LNCaP clone FGC (cell line): ENCODE measurements around the gene MTMR3.
"Not testable (repeated sequence)": the region's sequence is repeated elsewhere in the genome, so short reads cannot be mapped to it uniquely, and the experiment has no call there.

Experiments
- DNase-seq: peaks from one replicate; pipeline ENCODE4 v3.0.0-alpha.2; 2011; ENCODE audit warnings: low read depth
- H3K4me3 ChIP-seq: 2 replicates; pipeline ENCODE4 v1.5.1; 2011; ENCODE audit warnings: mild to moderate bottlenecking, low read depth, low read length, control low read depth
- TF ChIP-seq, protein P1 (sequence below): IDR thresholded peaks from 2 replicates; pipeline ENCODE4 v1.5.1; 2012; ENCODE audit warnings: mild to moderate bottlenecking; ENCODE audit not compliant: control insufficient read depth, insufficient read depth; ENCODE audit errors: extremely low read depth

Gene MTMR3

DNA sequence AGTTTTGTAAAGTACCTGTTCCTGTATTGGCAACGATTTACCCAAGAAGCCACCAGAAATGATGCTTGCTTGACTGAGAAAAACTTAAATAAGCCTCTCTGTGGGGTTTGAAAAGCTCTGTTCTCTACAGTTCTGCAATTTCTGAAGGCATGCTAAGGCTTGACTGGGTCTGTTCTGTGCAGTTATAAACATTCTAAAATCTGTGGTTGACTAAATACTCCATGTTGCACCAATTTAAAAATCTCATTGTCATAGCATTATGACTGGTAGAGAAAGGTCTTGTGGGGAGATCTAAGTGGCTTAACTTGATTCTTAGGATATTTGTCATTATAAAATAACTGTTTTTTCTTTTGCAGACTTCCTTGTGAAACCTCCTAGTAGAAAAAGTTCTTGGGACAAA is 73.7 kb downstream of the MTMR3 start:
- TF ChIP-seq, protein P1, sequence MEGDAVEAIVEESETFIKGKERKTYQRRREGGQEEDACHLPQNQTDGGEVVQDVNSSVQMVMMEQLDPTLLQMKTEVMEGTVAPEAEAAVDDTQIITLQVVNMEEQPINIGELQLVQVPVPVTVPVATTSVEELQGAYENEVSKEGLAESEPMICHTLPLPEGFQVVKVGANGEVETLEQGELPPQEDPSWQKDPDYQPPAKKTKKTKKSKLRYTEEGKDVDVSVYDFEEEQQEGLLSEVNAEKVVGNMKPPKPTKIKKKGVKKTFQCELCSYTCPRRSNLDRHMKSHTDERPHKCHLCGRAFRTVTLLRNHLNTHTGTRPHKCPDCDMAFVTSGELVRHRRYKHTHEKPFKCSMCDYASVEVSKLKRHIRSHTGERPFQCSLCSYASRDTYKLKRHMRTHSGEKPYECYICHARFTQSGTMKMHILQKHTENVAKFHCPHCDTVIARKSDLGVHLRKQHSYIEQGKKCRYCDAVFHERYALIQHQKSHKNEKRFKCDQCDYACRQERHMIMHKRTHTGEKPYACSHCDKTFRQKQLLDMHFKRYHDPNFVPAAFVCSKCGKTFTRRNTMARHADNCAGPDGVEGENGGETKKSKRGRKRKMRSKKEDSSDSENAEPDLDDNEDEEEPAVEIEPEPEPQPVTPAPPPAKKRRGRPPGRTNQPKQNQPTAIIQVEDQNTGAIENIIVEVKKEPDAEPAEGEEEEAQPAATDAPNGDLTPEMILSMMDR = no peak
- no peak overlapping the region for H3K4me3 ChIP-seq
- DNase-seq = no peak

DNA sequence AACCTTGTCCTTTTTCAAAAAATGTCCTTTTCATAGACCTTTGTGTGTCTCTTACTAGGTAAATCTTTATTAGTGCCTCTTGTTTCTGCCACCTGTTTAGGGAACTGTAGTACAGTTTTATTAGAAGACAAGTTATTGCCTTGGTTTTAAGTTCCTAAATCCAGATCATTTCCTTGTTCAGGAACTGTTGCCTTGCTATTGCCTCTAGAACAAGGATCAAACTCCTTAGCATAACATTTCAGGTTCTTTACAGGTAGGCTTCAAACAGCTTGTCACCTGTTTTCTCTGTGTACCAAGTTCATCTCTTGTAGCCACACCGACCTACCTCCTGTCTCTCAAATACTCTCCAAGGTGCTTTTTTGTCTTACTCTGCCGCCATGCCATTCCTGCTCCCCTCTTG is 75.2 kb downstream of the MTMR3 start:
- H3K4me3 ChIP-seq = no peak overlapping the region
- DNase-seq = no peak
- TF ChIP-seq, protein P1 = no peak

DNA sequence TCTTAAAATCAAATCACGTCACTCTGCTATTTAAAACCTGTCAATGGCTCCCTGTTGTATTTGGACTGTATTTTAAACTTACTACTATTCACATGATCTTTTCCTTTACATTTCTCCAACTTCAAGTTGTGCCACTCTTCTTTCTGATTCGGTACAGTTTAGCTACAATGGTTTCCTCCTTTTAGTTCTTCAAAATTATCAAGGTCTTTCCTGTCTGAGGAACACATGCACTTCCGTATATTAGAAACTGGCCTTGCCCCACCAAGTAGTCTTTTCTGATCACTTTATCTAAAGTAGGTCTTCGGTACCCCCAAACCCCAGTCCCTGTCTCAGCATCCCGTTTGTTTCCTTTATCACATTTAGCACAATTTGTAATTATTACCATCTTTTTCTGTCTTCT is 81.8 kb downstream of the MTMR3 start:
- H3K4me3 ChIP-seq = no peak overlapping the region
- TF ChIP-seq, protein P1 = no peak
- DNase-seq = no peak

DNA sequence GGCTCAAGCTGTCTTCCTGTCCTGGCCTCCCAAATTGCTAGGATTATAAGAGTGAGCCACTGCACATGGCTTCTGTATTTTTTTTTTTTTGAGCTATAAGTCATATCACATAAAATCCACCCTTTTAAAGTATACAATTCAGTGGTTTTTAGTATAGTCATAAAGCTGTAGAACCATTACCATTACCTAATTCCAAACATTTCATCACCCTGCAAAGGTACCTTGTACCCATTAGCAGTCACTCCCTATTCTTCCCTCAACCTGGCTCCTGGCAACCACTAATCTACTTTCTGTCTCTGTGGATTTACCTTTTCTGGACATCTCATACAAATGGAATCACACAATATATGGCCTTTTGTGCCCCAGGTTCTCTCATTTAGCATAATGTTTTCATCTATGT is 84.5 kb downstream of the MTMR3 start:
- no peak overlapping the region for H3K4me3 ChIP-seq
- DNase-seq = no peak
- TF ChIP-seq, protein P1 = no peak

DNA sequence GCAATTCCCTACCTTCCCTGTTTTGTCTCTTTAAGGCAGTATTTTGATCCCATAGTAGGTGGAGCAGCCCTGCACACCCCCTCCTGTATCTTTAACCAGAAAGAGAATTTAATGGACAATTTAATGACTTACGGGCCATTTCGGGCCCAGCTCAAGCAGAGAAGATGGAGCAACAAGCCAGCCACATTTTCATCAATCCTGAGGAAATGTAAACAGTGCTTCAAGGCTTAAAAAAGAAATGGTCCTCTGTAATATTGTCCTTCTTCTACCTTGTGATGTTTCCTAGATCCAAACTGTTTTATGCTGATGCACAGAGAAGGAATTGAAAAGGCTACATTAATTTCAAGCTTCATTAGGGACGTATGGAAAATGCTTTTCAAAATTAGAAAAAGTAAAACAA is 88.6 kb downstream of the MTMR3 start:
- H3K4me3 ChIP-seq = no peak overlapping the region
- TF ChIP-seq, protein P1 = no peak
- DNase-seq = no peak

DNA sequence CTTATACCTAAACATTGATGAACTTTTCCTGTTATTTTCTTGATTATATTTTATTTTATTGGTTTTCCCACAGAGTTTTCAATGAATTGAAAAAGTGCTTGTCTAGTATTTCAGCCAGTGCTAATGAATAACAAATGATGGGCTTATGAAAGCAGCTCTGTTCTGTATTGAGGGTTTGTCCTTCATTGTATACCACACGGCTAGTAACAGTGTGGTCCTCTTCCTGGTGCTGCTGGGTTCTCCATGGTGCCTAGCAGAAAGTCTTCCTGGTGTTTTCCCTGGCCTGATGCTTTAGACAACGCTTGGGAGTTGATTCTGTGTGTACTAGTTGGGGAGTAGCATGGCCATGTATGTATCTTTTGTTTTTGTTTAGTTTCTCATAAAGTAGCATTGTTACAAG is 89.1 kb downstream of the MTMR3 start:
- DNase-seq = no peak
- TF ChIP-seq, protein P1 = no peak

DNA sequence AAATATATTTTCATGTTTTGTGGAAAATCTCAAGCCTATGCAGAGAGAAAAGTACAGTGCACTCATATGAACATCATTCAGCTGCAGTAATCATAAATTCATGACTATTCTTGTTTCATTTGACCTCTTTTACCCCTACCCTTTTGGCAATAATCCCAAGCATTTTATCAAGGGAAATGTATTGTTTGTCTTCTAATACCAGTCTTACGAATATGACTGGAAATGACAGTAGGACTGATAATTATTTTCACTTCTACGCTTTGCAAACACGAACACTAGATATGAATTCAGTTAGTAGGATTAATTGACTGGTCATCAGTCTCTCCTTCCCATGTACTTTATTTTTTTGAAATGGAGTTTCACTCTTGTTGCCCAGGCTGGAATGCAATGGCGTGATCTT is 90.3 kb downstream of the MTMR3 start:
- H3K4me3 ChIP-seq = no peak overlapping the region
- no peak for DNase-seq
- TF ChIP-seq, protein P1 = no peak

More for the DNA sequence above, 89.1 kb downstream of the MTMR3 start:
- H3K4me3 ChIP-seq = no peak overlapping the region

DNA sequence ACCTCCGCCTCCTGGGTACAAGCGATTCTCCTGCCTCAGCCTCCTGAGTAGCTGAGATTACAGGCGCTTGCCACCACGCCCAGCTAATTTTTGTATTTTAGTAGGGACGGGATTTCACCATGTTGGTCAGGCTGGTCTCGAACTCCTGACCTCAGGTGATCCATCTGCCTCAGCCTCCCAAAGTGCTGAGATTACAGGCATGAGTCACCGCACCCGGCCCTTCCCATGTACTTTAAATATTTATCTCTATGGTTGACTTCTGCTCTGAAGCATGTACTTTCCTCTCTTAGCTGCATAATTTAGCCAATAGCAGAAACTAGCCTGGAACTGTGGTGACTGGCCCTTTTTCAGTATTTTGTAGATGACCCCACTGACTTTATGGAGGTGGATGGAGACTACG is 90.7 kb downstream of the MTMR3 start:
- DNase-seq, H3K4me3 ChIP-seq: not testable (repeated sequence)
